ENCODE results near the gene LDLRAD3. TPM values are rescaled to one million over a fixed set of nuclear protein-coding genes. Genes with fewer than 3 reads are reported as not detected.

LDLRAD3 gene
- total RNA-seq, 2 donors from 2014 or later: 19.2 to 30.6 TPM

GRCh38 chr11:36073411-36074203 is 129.7 kb downstream of the LDLRAD3 start:
- peaks cover 26% of the 10 kb centered on the region for H3K9me3 Mint-ChIP-seq
- H3K4me3 Mint-ChIP-seq: no peak overlapping the region
- Histone ChIP-seq H3K9me3 (ENCODE audit: control insufficient read depth, low read length) (peaks cover 26% of the 10 kb centered on the region), H3K36me3 (ENCODE audit: control insufficient read depth, insufficient read depth, low read length) (no peaks in the 10 kb centered on the region), H3K4me1 (ENCODE audit: control insufficient read depth, insufficient read depth, low read length) (no peaks in the 10 kb centered on the region), H3K27ac (ENCODE audit: low read depth, low read length) (peak overlapping the region; percentile 88), H3K27me3 (ENCODE audit: control insufficient read depth, insufficient read depth, low read length, poor library complexity, severe bottlenecking) (no peaks in the 10 kb centered on the region), H3K9ac (ENCODE audit: extremely low read depth, low read length, poor library complexity, severe bottlenecking) (no peak overlapping the region), H3K4me3 (ENCODE audit: low read length) (no peak overlapping the region)
- no peak for DNase-seq
- H3K4me1 Mint-ChIP-seq: peaks cover 20% of the 10 kb centered on the region
- peaks cover 24% of the 10 kb centered on the region for H3K36me3 Mint-ChIP-seq (ENCODE audit: low read depth)
- H3K27ac Mint-ChIP-seq: no peak overlapping the region
- no peak for TF ChIP-seq CTCF (conservative IDR thresholded peaks at IDR 0.05)
- WGBS, 2 experiments (ENCODE audit: insufficient coverage in 1 of 2, insufficient read length in 1 of 2): 74 to 79% methylated on average over 4 to 8 of the region's 9 CpGs
- no peaks in the 10 kb centered on the region for H3K27me3 Mint-ChIP-seq (ENCODE audit: insufficient read depth)

- no peaks in the 10 kb centered on the region for H3K36me3 ChIP-seq (ENCODE audit: control insufficient read depth, insufficient read depth, low read length)
- Mint-ChIP-seq H3K4me1 (peaks cover 14% of the 10 kb centered on the region), H3K4me3 (no peak overlapping the region), H3K36me3 (ENCODE audit: low read depth) (peaks cover 27% of the 10 kb centered on the region), H3K27me3 (ENCODE audit: insufficient read depth) (no peaks in the 10 kb centered on the region), H3K27ac (no peak overlapping the region), H3K9me3 (peaks cover 26% of the 10 kb centered on the region)
- peaks cover 26% of the 10 kb centered on the region for H3K9me3 ChIP-seq (ENCODE audit: control insufficient read depth, low read length)
- 94 to 96% methylated on average over 2 of the region's 2 CpGs for WGBS, 2 experiments (ENCODE audit: insufficient coverage in 1 of 2, insufficient read length in 1 of 2)
- no peak overlapping the region for H3K4me3 ChIP-seq (ENCODE audit: low read length)
- H3K27ac ChIP-seq (ENCODE audit: low read depth, low read length): no peak overlapping the region
- H3K27me3 ChIP-seq (ENCODE audit: control insufficient read depth, insufficient read depth, low read length, poor library complexity, severe bottlenecking): no peaks in the 10 kb centered on the region
- no peak overlapping the region for H3K9ac ChIP-seq (ENCODE audit: extremely low read depth, low read length, poor library complexity, severe bottlenecking)
- no peaks in the 10 kb centered on the region for H3K4me1 ChIP-seq (ENCODE audit: control insufficient read depth, insufficient read depth, low read length)
- DNase-seq: no peak
- TF ChIP-seq CTCF (conservative IDR thresholded peaks at IDR 0.05): no peak
Measured at GRCh38 chr11:36074941-36075431, 131.1 kb downstream of the LDLRAD3 start.

GRCh38 chr11:36077368-36077767 is 133.5 kb downstream of the LDLRAD3 start:
- H3K36me3 ChIP-seq (ENCODE audit: control insufficient read depth, insufficient read depth, low read length): peaks cover 9% of the 10 kb centered on the region
- 95 to 100% methylated on average over 2 to 4 of the region's 4 CpGs for WGBS, 2 experiments (ENCODE audit: insufficient coverage in 1 of 2, insufficient read length in 1 of 2)
- peaks cover 9% of the 10 kb centered on the region for H3K4me1 Mint-ChIP-seq

More at GRCh38 chr11:36077368-36077767, 133.5 kb downstream of the LDLRAD3 start:
- no peak overlapping the region for H3K27ac Mint-ChIP-seq
- H3K9me3 ChIP-seq (ENCODE audit: control insufficient read depth, low read length): peaks cover 26% of the 10 kb centered on the region
- no peak for DNase-seq
- no peak overlapping the region for H3K27ac ChIP-seq (ENCODE audit: low read depth, low read length)
- TF ChIP-seq CTCF (conservative IDR thresholded peaks at IDR 0.05): no peak
- no peak overlapping the region for H3K4me3 ChIP-seq (ENCODE audit: low read length)
- H3K9me3 Mint-ChIP-seq: peaks cover 26% of the 10 kb centered on the region
- H3K27me3 Mint-ChIP-seq (ENCODE audit: insufficient read depth): no peaks in the 10 kb centered on the region
- H3K9ac ChIP-seq (ENCODE audit: extremely low read depth, low read length, poor library complexity, severe bottlenecking): no peak overlapping the region
- H3K27me3 ChIP-seq (ENCODE audit: control insufficient read depth, insufficient read depth, low read length, poor library complexity, severe bottlenecking): no peaks in the 10 kb centered on the region
- peaks cover 43% of the 10 kb centered on the region for H3K36me3 Mint-ChIP-seq (ENCODE audit: low read depth)
- H3K4me1 ChIP-seq (ENCODE audit: control insufficient read depth, insufficient read depth, low read length): no peaks in the 10 kb centered on the region
- H3K4me3 Mint-ChIP-seq: no peak overlapping the region
